ENCODE results near the gene DAAM1. TPM values are rescaled to one million over a fixed set of nuclear protein-coding genes. Genes with fewer than 3 reads are reported as not detected.
A peak's percentile ranks its signal among the peaks of the same experiment; 100 is the strongest.

The DAAM1 gene
- polyA plus RNA-seq, 2 of the 4 experiments (the other 2 are of a cell fraction) = 6.8 to 10.8 TPM

DNA sequence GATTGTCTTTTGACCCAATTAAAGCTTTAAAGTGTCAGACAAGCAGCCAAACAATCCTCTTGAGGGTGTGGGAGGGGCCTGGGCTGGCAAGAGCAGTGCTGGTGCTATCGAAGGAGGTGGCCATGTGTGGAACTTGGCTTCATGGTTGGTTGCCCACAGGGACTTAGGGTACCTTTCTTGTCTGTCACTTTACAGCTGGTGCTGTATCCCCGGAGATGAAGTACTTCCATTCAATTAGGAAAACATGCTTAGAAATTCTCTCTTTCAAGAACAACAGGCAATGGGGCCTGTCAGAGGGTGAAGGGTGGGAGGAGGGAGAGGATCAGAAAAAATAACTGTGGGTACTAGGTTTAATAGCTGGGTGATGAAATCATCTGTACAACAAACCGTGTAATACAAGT, 86.5 kb downstream of the DAAM1 start:
- no peak for ATAC-seq
- TF ChIP-seq SREBF2 (IDR thresholded peaks at IDR 0.05) = no peak
- no peak for TF ChIP-seq POLR2AphosphoS2 (conservative IDR thresholded peaks at IDR 0.05; ENCODE audit: low read length)
- TF ChIP-seq, protein P1, sequence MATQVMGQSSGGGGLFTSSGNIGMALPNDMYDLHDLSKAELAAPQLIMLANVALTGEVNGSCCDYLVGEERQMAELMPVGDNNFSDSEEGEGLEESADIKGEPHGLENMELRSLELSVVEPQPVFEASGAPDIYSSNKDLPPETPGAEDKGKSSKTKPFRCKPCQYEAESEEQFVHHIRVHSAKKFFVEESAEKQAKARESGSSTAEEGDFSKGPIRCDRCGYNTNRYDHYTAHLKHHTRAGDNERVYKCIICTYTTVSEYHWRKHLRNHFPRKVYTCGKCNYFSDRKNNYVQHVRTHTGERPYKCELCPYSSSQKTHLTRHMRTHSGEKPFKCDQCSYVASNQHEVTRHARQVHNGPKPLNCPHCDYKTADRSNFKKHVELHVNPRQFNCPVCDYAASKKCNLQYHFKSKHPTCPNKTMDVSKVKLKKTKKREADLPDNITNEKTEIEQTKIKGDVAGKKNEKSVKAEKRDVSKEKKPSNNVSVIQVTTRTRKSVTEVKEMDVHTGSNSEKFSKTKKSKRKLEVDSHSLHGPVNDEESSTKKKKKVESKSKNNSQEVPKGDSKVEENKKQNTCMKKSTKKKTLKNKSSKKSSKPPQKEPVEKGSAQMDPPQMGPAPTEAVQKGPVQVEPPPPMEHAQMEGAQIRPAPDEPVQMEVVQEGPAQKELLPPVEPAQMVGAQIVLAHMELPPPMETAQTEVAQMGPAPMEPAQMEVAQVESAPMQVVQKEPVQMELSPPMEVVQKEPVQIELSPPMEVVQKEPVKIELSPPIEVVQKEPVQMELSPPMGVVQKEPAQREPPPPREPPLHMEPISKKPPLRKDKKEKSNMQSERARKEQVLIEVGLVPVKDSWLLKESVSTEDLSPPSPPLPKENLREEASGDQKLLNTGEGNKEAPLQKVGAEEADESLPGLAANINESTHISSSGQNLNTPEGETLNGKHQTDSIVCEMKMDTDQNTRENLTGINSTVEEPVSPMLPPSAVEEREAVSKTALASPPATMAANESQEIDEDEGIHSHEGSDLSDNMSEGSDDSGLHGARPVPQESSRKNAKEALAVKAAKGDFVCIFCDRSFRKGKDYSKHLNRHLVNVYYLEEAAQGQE (IDR thresholded peaks at IDR 0.05) = no peak
- no peak for TF ChIP-seq CHD2 (IDR thresholded peaks at IDR 0.05; ENCODE audit: low read length, partially characterized antibody)
- no peak for TF ChIP-seq HDAC2 (IDR thresholded peaks at IDR 0.05)
- no peak for TF ChIP-seq EP300 (IDR thresholded peaks at IDR 0.05)
- TF ChIP-seq KDM1A (IDR thresholded peaks at IDR 0.05; ENCODE audit: low read depth) = no peak
- H3K27ac ChIP-seq = peak overlapping the region; percentile 23 to 75
- ChIA-PET CTCF (interaction anchor here (1.1 to 1.6 kb wide), 2 partner anchors 8 to 129 kb away, joined by 3 read pairs; no protein-coding TSS in a partner anchor), POLR2A (interaction anchor here (1.2 kb wide), 1 partner anchor 85 kb away, joined by 4 read pairs; no protein-coding TSS in a partner anchor)
- DNase-seq (ENCODE audit: low read depth in 1 of 2, low spot score in 1 of 2) = no peak
- H3K9me3 ChIP-seq = no peaks in the 10 kb centered on the region
- no peak for FAIRE-seq
- no peak overlapping the region for H3K4me3 ChIP-seq
- WGBS (ENCODE audit: missing lambda C conversion rate) = 64% methylated on average over 3 of the region's 3 CpGs
- peaks cover 68% of the 10 kb centered on the region for H3K4me1 ChIP-seq
- H3K4me2 ChIP-seq = peak overlapping the region; percentile 72

DNA sequence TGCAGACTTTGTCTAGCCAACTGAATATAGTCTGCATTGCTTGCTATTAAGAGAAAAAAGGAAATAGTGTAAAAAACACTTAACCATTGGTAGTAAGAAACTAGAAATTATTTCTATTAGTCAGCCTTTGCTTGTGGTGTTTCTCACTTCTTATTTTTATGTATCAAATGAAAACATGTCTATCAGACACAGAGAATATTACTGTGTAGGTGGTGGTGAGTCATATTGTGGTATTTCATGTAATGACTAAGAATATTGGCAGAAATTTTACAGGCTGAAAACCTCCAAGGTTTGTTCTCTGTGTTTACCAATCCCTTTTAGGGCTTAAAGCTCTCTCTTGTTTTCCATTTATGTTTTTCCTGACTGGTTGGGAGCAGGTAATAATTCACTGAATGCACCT, 87.2 kb downstream of the DAAM1 start:
- FAIRE-seq (peak; percentile 80), ATAC-seq (peak; percentile 65 to 82; a peak in 5 of 6 replicates), DNase-seq (ENCODE audit: low read depth in 1 of 2, low spot score in 1 of 2) (peak; percentile 45 to 53)
- Histone ChIP-seq H3K27ac (peak overlapping the region; percentile 62 to 77), H3K4me1 (peaks cover 69% of the 10 kb centered on the region), H3K9me3 (no peaks in the 10 kb centered on the region), H3K4me2 (peak overlapping the region; percentile 72), H3K4me3 (no peak overlapping the region)
- TF ChIP-seq GATA3 (IDR thresholded peaks at IDR 0.05; ENCODE audit: borderline replicate concordance) (peak; percentile 61; the same call in 1 of the 2 replicates), JUNB (IDR thresholded peaks at IDR 0.05) (peak; percentile 96), RAD21 (conservative IDR thresholded peaks at IDR 0.05 in 1 of 2, IDR thresholded peaks at IDR 0.05 in 1 of 2) (peak in 1 of 2 experiments; percentile 28; a peak in 2 of 5 replicates), EP300 (IDR thresholded peaks at IDR 0.05) (peak in 1 of 2 experiments; percentile 45; a peak in 2 of 5 replicates), JUN (IDR thresholded peaks at IDR 0.05) (peak in 1 of 2 experiments; percentile 53; a peak in 1 of 5 replicates), POLR2AphosphoS2 (conservative IDR thresholded peaks at IDR 0.05; ENCODE audit: low read length) (no peak), NR3C1 (IDR thresholded peaks at IDR 0.05) (no peak), FOSL2 (IDR thresholded peaks at IDR 0.05) (peak; percentile 96), FOSL2 (CRISPR knock-in tag; IDR thresholded peaks at IDR 0.05) (peak; percentile 94), RCOR1 (IDR thresholded peaks at IDR 0.05; ENCODE audit: low read depth, low read length) (no peak)
- TF ChIP-seq, protein P2, sequence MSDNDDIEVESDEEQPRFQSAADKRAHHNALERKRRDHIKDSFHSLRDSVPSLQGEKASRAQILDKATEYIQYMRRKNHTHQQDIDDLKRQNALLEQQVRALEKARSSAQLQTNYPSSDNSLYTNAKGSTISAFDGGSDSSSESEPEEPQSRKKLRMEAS (IDR thresholded peaks at IDR 0.05) = peak; percentile 44; the same call in 1 of the 2 replicates
- CTCF ChIA-PET = interaction anchor here (1.0 to 1.6 kb wide), 3 partner anchors 9 to 154 kb away, joined by 3 read pairs; no protein-coding TSS in a partner anchor
- POLR2A ChIA-PET = interaction anchor here (0.6 to 1.2 kb wide), 2 partner anchors 86 to 207 kb away, joined by 3 to 4 read pairs; no protein-coding TSS in a partner anchor

DNA sequence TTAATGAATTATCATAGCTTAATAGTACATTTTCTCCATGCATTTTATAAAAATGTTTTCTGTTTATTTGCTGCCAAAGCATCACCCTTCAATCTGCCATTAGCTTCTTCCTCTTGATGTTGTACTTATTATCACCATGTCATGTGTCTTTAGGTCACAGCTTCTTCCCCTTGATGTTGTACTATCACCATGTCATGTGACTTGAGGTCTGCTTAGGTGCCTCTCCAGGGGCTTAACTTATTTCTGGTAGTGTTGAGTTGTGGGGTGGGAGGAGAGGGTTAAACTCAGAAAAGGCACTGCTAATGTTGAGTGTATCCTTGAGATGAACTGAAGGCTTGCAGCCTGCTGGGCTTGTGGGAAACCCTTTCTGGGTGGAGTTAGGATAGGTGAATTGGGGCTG, 87.8 kb downstream of the DAAM1 start:
- FAIRE-seq = no peak
- POLR2A ChIA-PET = interaction anchor here (0.6 kb wide), 1 partner anchor 207 kb away, joined by 3 read pairs; no protein-coding TSS in a partner anchor
- peaks cover 70% of the 10 kb centered on the region for H3K4me1 ChIP-seq

GRCh38 chr14:59277659-59278058, 89.2 kb downstream of the DAAM1 start:
- Histone ChIP-seq H3K4me3 (no peak overlapping the region), H3K9me3 (no peaks in the 10 kb centered on the region), H3K27ac (peak overlapping the region; percentile 75 to 80), H3K4me2 (peak overlapping the region; percentile 75), H3K4me1 (peaks cover 73% of the 10 kb centered on the region)
- DNase-seq (ENCODE audit: low read depth in 1 of 2, low spot score in 1 of 2) = no peak
- WGBS (ENCODE audit: missing lambda C conversion rate) = 89% methylated on average over 2 of the region's 2 CpGs
- peak; percentile 32 to 64; a peak in 3 of 6 replicates for ATAC-seq
- ChIA-PET POLR2A (no interaction called here), CTCF (no interaction called here)
- no peak for FAIRE-seq
- TF ChIP-seq, protein P3, sequence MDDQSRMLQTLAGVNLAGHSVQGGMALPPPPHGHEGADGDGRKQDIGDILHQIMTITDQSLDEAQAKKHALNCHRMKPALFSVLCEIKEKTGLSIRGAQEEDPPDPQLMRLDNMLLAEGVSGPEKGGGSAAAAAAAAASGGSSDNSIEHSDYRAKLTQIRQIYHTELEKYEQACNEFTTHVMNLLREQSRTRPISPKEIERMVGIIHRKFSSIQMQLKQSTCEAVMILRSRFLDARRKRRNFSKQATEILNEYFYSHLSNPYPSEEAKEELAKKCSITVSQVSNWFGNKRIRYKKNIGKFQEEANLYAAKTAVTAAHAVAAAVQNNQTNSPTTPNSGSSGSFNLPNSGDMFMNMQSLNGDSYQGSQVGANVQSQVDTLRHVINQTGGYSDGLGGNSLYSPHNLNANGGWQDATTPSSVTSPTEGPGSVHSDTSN (IDR thresholded peaks at IDR 0.05) = no peak
- TF ChIP-seq SMC3 (IDR thresholded peaks at IDR 0.05) = no peak
- no peak for TF ChIP-seq HMGXB4 (CRISPR knock-in tag; IDR thresholded peaks at IDR 0.05; ENCODE audit: borderline replicate concordance)
- no peak for TF ChIP-seq CBX2 (IDR thresholded peaks at IDR 0.05; ENCODE audit: borderline replicate concordance, low read depth)
- no peak for TF ChIP-seq RFX5 (IDR thresholded peaks at IDR 0.05)
- TF ChIP-seq E2F6 (IDR thresholded peaks at IDR 0.05; ENCODE audit: borderline replicate concordance, low read depth) = no peak
- TF ChIP-seq USF2 (IDR thresholded peaks at IDR 0.05) = no peak

More for the DNA sequence above, 87.8 kb downstream of the DAAM1 start:
- H3K9me3 ChIP-seq = no peaks in the 10 kb centered on the region
- peak overlapping the region; percentile 62 to 77 for H3K27ac ChIP-seq
- no peak overlapping the region for H3K4me3 ChIP-seq
- ATAC-seq (no peak), DNase-seq (ENCODE audit: low read depth in 1 of 2, low spot score in 1 of 2) (no peak)
- peak overlapping the region; percentile 72 for H3K4me2 ChIP-seq
- no peak for TF ChIP-seq KDM1A (IDR thresholded peaks at IDR 0.05; ENCODE audit: low read depth)
- CTCF ChIA-PET = interaction anchor here (1.0 to 1.1 kb wide), 2 partner anchors 131 to 155 kb away, joined by 3 read pairs; no protein-coding TSS in a partner anchor

Measured in A549 (cell line).